ENCODE data around the gene NTRK3. TPM values are rescaled to one million over a fixed set of nuclear protein-coding genes. Genes with fewer than 3 reads are reported as not detected.

The NTRK3 gene
- total and polyA plus RNA-seq, 2 of the 8 experiments (the other 6 are each of a cell fraction or from before 2014, with no cell fraction given), result 4.5 to 6.8 TPM

- Histone ChIP-seq H4K20me1 (replicated peaks in 1 of 2; ENCODE audit: control insufficient read depth in 1 of 2, insufficient read depth in 2 of 2, low read length in 2 of 2) (no peaks in the 10 kb centered on the region), H4K8ac (ENCODE audit: extremely low read depth, insufficient read depth, low read length) (no peak overlapping the region), H2BK20ac (ENCODE audit: low read length) (no peak overlapping the region), H3K4me1 (replicated peaks in 1 of 4; ENCODE audit: control insufficient read depth in 3 of 4, insufficient read depth in 4 of 4, low read length in 3 of 4) (no peaks in the 10 kb centered on the region), H4K5ac (ENCODE audit: insufficient read length, low read depth, low read length) (no peak overlapping the region), H2BK5ac (ENCODE audit: low read depth, low read length) (no peak overlapping the region), H3K18ac (ENCODE audit: extremely low read depth, low read length) (no peak overlapping the region), H3K4me3 (ENCODE audit: extremely low read depth in 1 of 4, insufficient read depth in 2 of 4, low read depth in 3 of 4, low read length in 4 of 4) (no peak overlapping the region), H3K9me3 (ENCODE audit: insufficient read depth in 2 of 2, low read depth in 1 of 2, low read length in 1 of 2) (no peaks in the 10 kb centered on the region), H3K23ac (ENCODE audit: insufficient read length) (no peak overlapping the region), H3K79me1 (ENCODE audit: low read depth, low read length) (no peaks in the 10 kb centered on the region), H3K27ac (ENCODE audit: low read depth, low read length) (no peak overlapping the region), H3K4ac (replicated peaks; ENCODE audit: insufficient read length, low read depth, low read length) (no peak overlapping the region), H3K14ac (ENCODE audit: insufficient read length) (no peak overlapping the region), H2AK5ac (ENCODE audit: low read depth, low read length) (no peak overlapping the region), H3K23me2 (ENCODE audit: low read depth, low read length) (no peaks in the 10 kb centered on the region), H2AFZ (ENCODE audit: low read length) (no peak overlapping the region), H3K27me3 (replicated peaks in 1 of 4; ENCODE audit: control insufficient read depth in 3 of 4, extremely low read depth in 1 of 4, insufficient read depth in 3 of 4, low read length in 3 of 4) (no peaks in the 10 kb centered on the region), H3K36me3 (ENCODE audit: control insufficient read depth in 2 of 4, insufficient read depth in 4 of 4, low read length in 3 of 4) (no peaks in the 10 kb centered on the region), H3K56ac (replicated peaks; ENCODE audit: insufficient read length, low read depth, low read length) (no peak overlapping the region), H4K91ac (replicated peaks; ENCODE audit: insufficient read length, low read length) (no peak overlapping the region), H3K79me2 (ENCODE audit: control insufficient read depth in 1 of 2, insufficient read depth in 2 of 2, low read length in 2 of 2) (no peaks in the 10 kb centered on the region), H2BK120ac (replicated peaks; ENCODE audit: low read depth, low read length) (no peak overlapping the region), H3K9ac (replicated peaks in 1 of 4; ENCODE audit: extremely low read depth in 1 of 4, low read depth in 3 of 4, low read length in 3 of 4) (no peak overlapping the region), H2BK15ac (ENCODE audit: low read length) (no peak overlapping the region), H2BK12ac (ENCODE audit: low read depth, low read length) (no peak overlapping the region), H3K4me2 (ENCODE audit: insufficient read depth in 1 of 2, low read depth in 2 of 2, low read length in 2 of 2) (no peak overlapping the region)
- DNase-seq (ENCODE audit: low read depth in 1 of 2, low spot score in 2 of 2) (no peak), FAIRE-seq (no peak)
- no peak for TF ChIP-seq SIRT6 (IDR thresholded peaks at IDR 0.05; ENCODE audit: low read length)
- TF ChIP-seq RBBP5 (IDR thresholded peaks at IDR 0.05; ENCODE audit: borderline replicate concordance, low read depth, low read length), result no peak
- TF ChIP-seq MAFK (IDR thresholded peaks at IDR 0.05; ENCODE audit: low read depth, low read length), result no peak
- TF ChIP-seq EZH2 (IDR thresholded peaks at IDR 0.05; ENCODE audit: low read depth, low read length, severe bottlenecking), result no peak
- no peak for TF ChIP-seq HDAC2 (IDR thresholded peaks at IDR 0.05; ENCODE audit: borderline replicate concordance in 1 of 2, low read depth in 2 of 2, low read length in 2 of 2)
- no peak for TF ChIP-seq RNF2 (IDR thresholded peaks at IDR 0.05; ENCODE audit: borderline replicate concordance, low read depth, low read length, missing control alignments, poor library complexity, severe bottlenecking)
- no peak for TF ChIP-seq JUN (IDR thresholded peaks at IDR 0.05; ENCODE audit: low read depth, low read length)
- no peak for TF ChIP-seq PHF8 (conservative IDR thresholded peaks at IDR 0.05; ENCODE audit: low read depth, low read length)
- TF ChIP-seq SIN3A (conservative IDR thresholded peaks at IDR 0.05 in 1 of 2, IDR thresholded peaks at IDR 0.05 in 1 of 2; ENCODE audit: low read depth in 1 of 2, low read length in 2 of 2), result no peak
- CTCF ChIA-PET (ENCODE audit: partially characterized antibody), result interaction anchor here (1.1 kb wide), 1 partner anchor 10 kb away, joined by 5 read pairs; no protein-coding TSS in a partner anchor
- POLR2A ChIA-PET (ENCODE audit: partially characterized antibody), result no interaction called here
- WGBS, 2 experiments (ENCODE audit: extremely low coverage in 1 of 2, insufficient coverage in 1 of 2, insufficient read length in 1 of 2, insufficient replicate concordance in 2 of 2, low coverage in 1 of 2, low lambda C conversion rate in 2 of 2, missing lambda C conversion rate in 1 of 2), result 100% methylated on average over 1 of the region's 1 CpG; no CpG with 5 or more reads in 1 of the 2 experiments
Observed at GRCh38 chr15:87881026-87881425, 375.5 kb downstream of the NTRK3 start.
